GM12864 (cell line): ENCODE data around the gene ZNF266.

Source experiments
- DNase-seq: peaks from one replicate; pipeline ENCODE4 v3.0.0-alpha.2; 2011; ENCODE audit warnings: low read depth
- H3K4me3 ChIP-seq: 2 replicates; pipeline ENCODE4 v1.5.1; 2011; ENCODE audit warnings: mild to moderate bottlenecking, low read depth, low read length, control low read depth
- CTCF ChIP-seq: IDR thresholded peaks from 2 replicates; pipeline ENCODE4 v1.5.1; 2011; ENCODE audit warnings: low read depth, mild to moderate bottlenecking, moderate library complexity, low read length, control low read depth, inconsistent platforms; ENCODE audit errors: missing control alignments

ZNF266 gene

GRCh38 chr19:9407827-9408226, 27.5 kb downstream of the ZNF266 start:
- no peak overlapping the region for H3K4me3 ChIP-seq
- TF ChIP-seq CTCF: no peak
- DNase-seq: no peak

GRCh38 chr19:9406798-9407352, 28.5 kb downstream of the ZNF266 start:
- no peak overlapping the region for H3K4me3 ChIP-seq
- DNase-seq: no peak
- TF ChIP-seq CTCF: no peak

DNA sequence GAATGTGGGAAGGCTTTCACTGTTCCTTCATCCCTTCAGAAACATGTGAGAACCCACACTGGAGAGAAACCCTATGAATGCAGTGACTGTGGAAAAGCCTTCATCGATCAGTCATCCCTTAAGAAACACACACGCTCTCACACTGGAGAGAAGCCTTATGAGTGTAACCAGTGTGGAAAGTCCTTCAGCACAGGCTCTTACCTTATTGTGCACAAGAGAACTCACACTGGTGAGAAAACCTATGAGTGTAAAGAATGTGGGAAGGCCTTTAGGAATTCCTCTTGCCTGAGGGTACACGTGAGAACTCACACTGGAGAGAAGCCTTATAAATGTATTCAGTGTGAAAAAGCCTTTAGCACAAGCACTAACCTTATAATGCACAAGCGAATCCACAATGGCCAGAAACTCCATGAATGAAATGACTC, 54.0 kb downstream of the ZNF266 start:
- no peak for DNase-seq
- no peak for TF ChIP-seq CTCF
- no peak overlapping the region for H3K4me3 ChIP-seq

- TF ChIP-seq CTCF: no peak
- H3K4me3 ChIP-seq: no peak overlapping the region
- DNase-seq: no peak
These were observed 64.4 kb downstream of the ZNF266 start for GRCh38 chr19:9370738-9371619.

DNA sequence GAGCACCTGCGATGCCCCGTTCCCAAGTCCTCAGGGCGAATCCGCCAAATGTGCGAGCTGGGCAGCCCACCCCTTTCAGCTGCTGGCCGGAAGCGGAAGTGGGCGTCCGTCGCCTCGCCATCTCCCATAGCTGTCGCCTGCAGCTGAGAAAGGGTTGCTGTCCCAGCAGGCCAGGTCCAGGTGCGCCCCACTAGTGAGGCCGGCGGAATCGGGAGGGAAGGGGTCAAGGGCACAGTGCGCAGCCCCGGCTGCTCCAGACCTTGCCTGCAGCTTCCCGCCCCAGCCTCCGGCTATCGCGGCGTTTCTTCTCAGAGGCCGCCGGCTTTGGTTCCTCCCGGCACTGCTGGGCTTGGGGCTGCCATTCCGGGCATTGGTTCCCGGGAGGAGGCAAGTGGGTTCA, 72.5 kb downstream of the ZNF266 start, which contains the start of gene ZNF177:
Gene ZNF177 (plus strand): TSS at position 109 of the 400 bp plus-strand sequence. CDS start 15,299 bp downstream, outside the sequence.
- DNase-seq: no peak
- no peak for TF ChIP-seq CTCF
- H3K4me3 ChIP-seq: no peak within 1 kb of the TSS
